Mucosa of descending colon (tissue), 3 donors: ENCODE results near the gene TBR1. TPM values are rescaled to one million over a fixed set of nuclear protein-coding genes. Genes with fewer than 3 reads are reported as not detected.

Experiments
- ATAC-seq: fragments of 200-7000 bp; cut with Tn5 transposase; one replicate; pipeline ENCODE4 v1.9.1; 2020; ENCODE audit warnings: mild to moderate bottlenecking, moderate library complexity
- DNase-seq, 3 donors: peaks; one replicate each; pipeline ENCODE4 v3.0.0-alpha.2; 2020
- H3K36me3 ChIP-seq: fragments of 200-600 bp; one replicate; pipeline ENCODE4 v1.8.0; 2021; ENCODE audit warnings: low read depth, mild to moderate bottlenecking
- H3K4me1 ChIP-seq: fragments of 200-600 bp; one replicate; pipeline ENCODE4 v1.8.0; 2021; ENCODE audit warnings: low read depth, mild to moderate bottlenecking
- H3K4me3 ChIP-seq: fragments of 200-600 bp; one replicate; pipeline ENCODE4 v1.8.0; 2021; ENCODE audit warnings: mild to moderate bottlenecking
- H3K9me3 ChIP-seq: fragments of 200-600 bp; one replicate; pipeline ENCODE4 v1.8.0; 2021; ENCODE audit warnings: mild to moderate bottlenecking
- intact Hi-C, 2 donors: fragments of 100-400 bp; cut with DNase I in 1 of 2; cut with micrococcal nuclease in 1 of 2; formaldehyde crosslinking; loops; one replicate each; pipeline versions ENCODE4 v1.11.0 to v1.11.1; 2022; cut with DNase I, micrococcal nuclease
- total RNA-seq, 3 donors: library from RNA; stranded (reverse); fragmentation: NEBNext Ultra II Directional in 2 of 3; extraction: Animal tissue kit (Norgen Biotek cat#: 25700) in 2 of 3; gene quantifications; one replicate each; pipeline versions ENCODE4 v1.2.1 to v1.2.4, GENCODE V29; 2021 to 2023
- TF ChIP-seq, protein P1 (sequence below): fragments of 200-600 bp; IDR thresholded peaks from one replicate; pipeline ENCODE4 v1.8.0; 2022; ENCODE audit warnings: antibody characterized with exemption, mild to moderate bottlenecking
- donor health status: DM: no; HTN: no; CAD: no; lungs with moderate emphysema.
- donor health status: DM: no; HTN: no; CAD: no.
- donor health status: DM: no; HTN: yes; CAD: no.

The TBR1 gene
- total RNA-seq, 3 donors from 2014 or later = not detected

DNA sequence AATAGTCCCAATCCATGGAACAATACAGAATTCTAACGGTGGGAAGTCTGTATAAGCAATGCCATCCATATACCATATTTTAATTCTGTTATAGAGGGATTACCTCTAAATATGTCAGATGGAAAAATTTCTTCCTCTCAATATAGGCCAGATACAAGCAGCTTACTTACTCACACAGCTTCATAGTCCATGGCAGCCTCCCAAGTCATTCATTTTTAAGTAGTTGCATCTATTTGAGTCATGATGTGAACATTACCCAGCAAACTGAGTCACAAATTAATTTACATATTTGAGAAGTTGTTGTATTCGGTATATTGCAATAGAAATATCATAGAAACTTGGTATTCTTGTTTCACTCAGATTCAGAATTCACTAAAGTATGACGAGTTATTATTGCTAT is 20.3 kb downstream of the TBR1 start:
- DNase-seq (no peak), ATAC-seq (no peak)
- Histone ChIP-seq H3K4me3 (no peak overlapping the region), H3K36me3 (no peaks in the 10 kb centered on the region), H3K4me1 (no peaks in the 10 kb centered on the region), H3K9me3 (no peaks in the 10 kb centered on the region)
- TF ChIP-seq, protein P1, sequence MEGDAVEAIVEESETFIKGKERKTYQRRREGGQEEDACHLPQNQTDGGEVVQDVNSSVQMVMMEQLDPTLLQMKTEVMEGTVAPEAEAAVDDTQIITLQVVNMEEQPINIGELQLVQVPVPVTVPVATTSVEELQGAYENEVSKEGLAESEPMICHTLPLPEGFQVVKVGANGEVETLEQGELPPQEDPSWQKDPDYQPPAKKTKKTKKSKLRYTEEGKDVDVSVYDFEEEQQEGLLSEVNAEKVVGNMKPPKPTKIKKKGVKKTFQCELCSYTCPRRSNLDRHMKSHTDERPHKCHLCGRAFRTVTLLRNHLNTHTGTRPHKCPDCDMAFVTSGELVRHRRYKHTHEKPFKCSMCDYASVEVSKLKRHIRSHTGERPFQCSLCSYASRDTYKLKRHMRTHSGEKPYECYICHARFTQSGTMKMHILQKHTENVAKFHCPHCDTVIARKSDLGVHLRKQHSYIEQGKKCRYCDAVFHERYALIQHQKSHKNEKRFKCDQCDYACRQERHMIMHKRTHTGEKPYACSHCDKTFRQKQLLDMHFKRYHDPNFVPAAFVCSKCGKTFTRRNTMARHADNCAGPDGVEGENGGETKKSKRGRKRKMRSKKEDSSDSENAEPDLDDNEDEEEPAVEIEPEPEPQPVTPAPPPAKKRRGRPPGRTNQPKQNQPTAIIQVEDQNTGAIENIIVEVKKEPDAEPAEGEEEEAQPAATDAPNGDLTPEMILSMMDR = no peak
- intact Hi-C loops = no loop called here

DNA sequence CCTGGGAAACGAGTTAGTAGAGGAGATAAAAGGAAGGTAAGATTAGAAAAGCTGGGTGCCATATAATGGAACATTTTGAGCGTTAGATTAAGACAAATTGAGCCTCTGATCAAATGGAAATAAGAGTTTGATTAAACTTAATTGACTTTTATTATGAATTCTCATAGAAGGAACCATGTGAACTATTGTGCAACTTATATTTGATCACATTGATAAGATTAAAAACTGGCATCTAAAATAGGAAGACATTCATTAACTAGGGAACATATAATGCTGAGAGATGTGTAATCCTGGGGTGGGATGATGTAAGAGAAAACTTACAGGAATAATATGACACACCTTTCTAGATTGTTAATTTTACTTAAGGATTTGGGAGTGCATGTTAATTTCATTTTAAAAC is 22.5 kb downstream of the TBR1 start:
- DNase-seq (no peak), ATAC-seq (no peak)
- H3K4me3 ChIP-seq = no peak overlapping the region
- TF ChIP-seq, protein P1 = no peak
- H3K36me3 ChIP-seq = no peaks in the 10 kb centered on the region
- H3K4me1 ChIP-seq = no peaks in the 10 kb centered on the region
- intact Hi-C loops = no loop called here
- H3K9me3 ChIP-seq = no peaks in the 10 kb centered on the region

DNA sequence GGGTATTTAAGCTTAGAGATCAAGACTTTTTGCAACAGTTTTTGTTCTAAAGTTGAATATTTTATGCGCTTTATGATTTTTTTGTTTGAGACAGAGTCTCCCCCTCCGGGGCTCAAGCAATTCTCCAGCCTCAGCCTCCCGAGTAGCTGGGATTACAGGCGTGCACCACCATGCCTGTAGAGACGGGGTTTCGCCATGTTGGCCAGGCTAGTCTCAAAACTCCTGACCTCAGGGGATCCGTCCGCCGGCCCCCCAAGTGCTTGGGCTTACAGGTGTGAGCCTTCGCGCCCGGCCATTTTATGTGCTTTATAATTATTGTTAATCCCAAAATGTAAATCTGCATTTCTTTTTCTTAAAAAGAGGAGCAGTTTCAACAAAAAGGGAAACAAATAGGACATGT is 29.0 kb downstream of the TBR1 start:
- Histone ChIP-seq H3K9me3 (no peaks in the 10 kb centered on the region), H3K36me3 (no peaks in the 10 kb centered on the region), H3K4me3 (no peak overlapping the region), H3K4me1 (no peaks in the 10 kb centered on the region)
- ATAC-seq (no peak), DNase-seq (no peak)
- TF ChIP-seq, protein P1 = no peak
- intact Hi-C loops = no loop called here

DNA sequence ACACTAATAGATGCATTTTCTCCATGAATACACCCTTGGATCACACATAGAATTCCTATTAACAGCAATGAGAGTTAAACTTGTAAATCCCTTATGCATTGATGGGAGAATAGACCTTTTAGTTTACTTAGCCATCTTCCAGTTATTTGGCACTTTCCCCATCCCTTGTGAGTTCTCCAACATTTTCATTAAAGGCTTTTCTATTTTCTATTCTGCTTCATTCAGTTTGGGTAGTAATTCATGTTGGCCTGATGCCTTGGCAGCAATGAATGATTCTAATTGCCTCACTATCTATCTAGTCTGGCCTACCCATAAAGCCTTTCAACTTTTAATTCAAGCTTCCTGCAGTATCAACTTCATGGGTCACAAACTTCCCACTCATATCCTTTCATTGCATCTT is 32.3 kb downstream of the TBR1 start:
- Histone ChIP-seq H3K4me1 (no peaks in the 10 kb centered on the region), H3K9me3 (no peaks in the 10 kb centered on the region), H3K36me3 (no peaks in the 10 kb centered on the region), H3K4me3 (no peak overlapping the region)
- intact Hi-C loops = no loop called here
- ATAC-seq (no peak), DNase-seq (no peak)
- TF ChIP-seq, protein P1 = no peak

DNA sequence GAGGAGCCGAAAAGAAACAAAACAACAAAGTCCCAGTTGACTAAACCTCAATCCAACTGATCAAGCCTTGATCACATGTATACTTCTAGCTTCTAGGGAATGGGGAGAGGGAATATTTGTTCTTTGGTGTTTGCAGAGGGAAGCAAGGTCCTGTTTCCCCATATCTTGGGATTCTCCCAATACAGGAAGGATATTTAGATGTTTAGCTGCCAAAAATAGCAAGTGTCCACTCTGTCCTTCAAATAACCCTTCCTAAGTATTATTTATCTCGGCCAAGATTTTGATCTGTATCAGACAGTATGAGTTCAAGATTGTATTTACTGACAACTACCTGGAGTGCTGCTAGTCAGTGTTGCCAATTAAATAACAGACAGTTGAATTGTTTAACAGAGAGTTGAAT is 55.5 kb downstream of the TBR1 start:
- Histone ChIP-seq H3K36me3 (no peaks in the 10 kb centered on the region), H3K4me1 (no peaks in the 10 kb centered on the region), H3K4me3 (no peak overlapping the region), H3K9me3 (no peaks in the 10 kb centered on the region)
- TF ChIP-seq, protein P1 = no peak
- intact Hi-C loops = no loop called here
- ATAC-seq (no peak), DNase-seq (no peak)

DNA sequence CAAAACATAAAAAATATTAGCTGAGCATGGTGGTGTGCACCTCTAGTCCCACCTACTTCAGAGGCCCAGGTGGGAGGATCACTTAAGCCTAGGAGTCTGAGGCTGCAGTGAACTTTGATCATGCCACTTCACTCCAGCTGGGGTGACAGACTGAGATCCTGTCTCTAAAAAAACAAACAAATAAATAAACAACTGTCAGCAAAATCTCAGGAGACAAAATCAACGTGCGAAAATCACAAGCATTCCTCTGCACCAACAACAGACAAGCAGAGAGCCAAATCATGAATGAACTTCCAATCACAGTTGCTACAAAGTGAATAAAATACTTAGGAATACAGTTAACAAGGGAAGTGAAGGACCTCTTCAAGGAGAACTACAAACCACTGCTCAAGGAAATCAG is 58.8 kb downstream of the TBR1 start:
- Histone ChIP-seq H3K4me3 (no peak overlapping the region), H3K36me3 (no peaks in the 10 kb centered on the region), H3K9me3 (no peaks in the 10 kb centered on the region), H3K4me1 (no peaks in the 10 kb centered on the region)
- TF ChIP-seq, protein P1 = no peak
- DNase-seq (no peak), ATAC-seq (no peak)
- intact Hi-C loops = no loop called here
